Measurements from ENCODE around the gene SAXO1. TPM values are rescaled to one million over a fixed set of nuclear protein-coding genes. Genes with fewer than 3 reads are reported as not detected.

Gene SAXO1
- total RNA-seq, 1 experiment from 2014 or later: not detected

DNA sequence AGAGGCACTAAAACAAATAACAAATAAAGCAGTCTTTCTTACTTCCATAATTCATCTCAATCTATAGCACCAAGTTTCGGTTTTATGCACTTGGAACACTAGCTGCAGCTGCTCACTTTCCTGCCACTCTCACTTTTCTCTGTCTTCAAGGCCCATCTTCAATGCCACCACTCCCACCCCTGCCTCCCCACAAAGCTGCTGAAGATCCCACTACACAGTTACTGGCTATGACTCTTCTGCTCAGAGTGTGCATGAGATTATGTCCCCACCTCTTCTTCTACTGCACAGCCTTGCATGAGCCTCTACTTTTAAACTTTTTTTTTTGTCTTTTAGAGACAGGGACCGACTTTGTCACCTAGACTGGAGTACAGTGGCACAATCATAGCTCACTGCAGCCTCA is 77.4 kb downstream of the SAXO1 start:
- no peak for TF ChIP-seq EZH2 (IDR thresholded peaks at IDR 0.05; ENCODE audit: low read depth)
- TF ChIP-seq, protein P1, sequence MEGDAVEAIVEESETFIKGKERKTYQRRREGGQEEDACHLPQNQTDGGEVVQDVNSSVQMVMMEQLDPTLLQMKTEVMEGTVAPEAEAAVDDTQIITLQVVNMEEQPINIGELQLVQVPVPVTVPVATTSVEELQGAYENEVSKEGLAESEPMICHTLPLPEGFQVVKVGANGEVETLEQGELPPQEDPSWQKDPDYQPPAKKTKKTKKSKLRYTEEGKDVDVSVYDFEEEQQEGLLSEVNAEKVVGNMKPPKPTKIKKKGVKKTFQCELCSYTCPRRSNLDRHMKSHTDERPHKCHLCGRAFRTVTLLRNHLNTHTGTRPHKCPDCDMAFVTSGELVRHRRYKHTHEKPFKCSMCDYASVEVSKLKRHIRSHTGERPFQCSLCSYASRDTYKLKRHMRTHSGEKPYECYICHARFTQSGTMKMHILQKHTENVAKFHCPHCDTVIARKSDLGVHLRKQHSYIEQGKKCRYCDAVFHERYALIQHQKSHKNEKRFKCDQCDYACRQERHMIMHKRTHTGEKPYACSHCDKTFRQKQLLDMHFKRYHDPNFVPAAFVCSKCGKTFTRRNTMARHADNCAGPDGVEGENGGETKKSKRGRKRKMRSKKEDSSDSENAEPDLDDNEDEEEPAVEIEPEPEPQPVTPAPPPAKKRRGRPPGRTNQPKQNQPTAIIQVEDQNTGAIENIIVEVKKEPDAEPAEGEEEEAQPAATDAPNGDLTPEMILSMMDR (conservative IDR thresholded peaks at IDR 0.05): no peak

DNA sequence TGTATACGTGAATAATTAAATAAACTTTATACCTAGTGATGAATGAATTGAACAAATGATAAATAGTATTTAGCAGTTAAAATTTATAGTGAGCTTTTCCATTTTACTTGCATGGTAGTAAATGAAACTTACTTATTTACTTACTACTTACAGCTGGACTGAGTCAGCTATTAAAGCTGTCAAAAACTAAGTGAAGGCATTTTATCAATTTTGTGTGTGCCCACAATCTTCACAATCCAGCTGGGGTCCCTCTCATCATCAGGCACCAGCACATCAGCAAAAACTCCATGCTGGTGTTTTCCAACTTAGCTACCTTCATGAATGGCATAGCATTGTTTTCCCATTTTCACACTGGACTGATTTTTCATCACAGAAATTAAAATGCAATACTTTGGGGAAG is 81.1 kb downstream of the SAXO1 start:
- no peaks in the 10 kb centered on the region for H4K20me1 ChIP-seq (ENCODE audit: insufficient read depth)
- no peak for TF ChIP-seq EZH2 (IDR thresholded peaks at IDR 0.05; ENCODE audit: low read depth)
- TF ChIP-seq, protein P1 (conservative IDR thresholded peaks at IDR 0.05): no peak
- CTCF ChIA-PET: no interaction called here
- no peak for DNase-seq
- no peak overlapping the region for H3K4me3 ChIP-seq
- intact Hi-C loops (cut with micrococcal nuclease; ENCODE audit: unreplicated experiment): no loop called here
- peaks cover 55% of the 10 kb centered on the region for H3K27me3 ChIP-seq (ENCODE audit: insufficient read depth, low read depth)
- no peak overlapping the region for H3K4me2 ChIP-seq
- no peaks in the 10 kb centered on the region for H3F3A ChIP-seq (ENCODE audit: insufficient read depth, low read depth)
- H3K4me1 ChIP-seq (replicated peaks; ENCODE audit: insufficient read depth): no peaks in the 10 kb centered on the region
- BruUV-seq (replicated peaks): no TSS peak
- H3K36me3 ChIP-seq (ENCODE audit: low read depth): no peaks in the 10 kb centered on the region
- H3K79me2 ChIP-seq (ENCODE audit: low read depth): no peaks in the 10 kb centered on the region
- H3K9me2 ChIP-seq (ENCODE audit: insufficient read depth): no peaks in the 10 kb centered on the region
- no peaks in the 10 kb centered on the region for H3K9me3 ChIP-seq (ENCODE audit: insufficient read depth, low read depth)
- no peak overlapping the region for H2AFZ ChIP-seq
- no peak overlapping the region for H3K27ac ChIP-seq
- POLR2A ChIA-PET (ENCODE audit: unreplicated experiment): no interaction called here

More for the DNA sequence above, 77.4 kb downstream of the SAXO1 start:
- Histone ChIP-seq H3K4me3 (no peak overlapping the region), H3K4me2 (no peak overlapping the region), H3K36me3 (ENCODE audit: low read depth) (no peaks in the 10 kb centered on the region), H3K27me3 (ENCODE audit: insufficient read depth, low read depth) (peaks cover 68% of the 10 kb centered on the region), H3K9me3 (ENCODE audit: insufficient read depth, low read depth) (no peaks in the 10 kb centered on the region), H3K9me2 (ENCODE audit: insufficient read depth) (no peaks in the 10 kb centered on the region), H3F3A (ENCODE audit: insufficient read depth, low read depth) (no peaks in the 10 kb centered on the region), H2AFZ (no peak overlapping the region), H3K27ac (no peak overlapping the region), H3K79me2 (ENCODE audit: low read depth) (no peaks in the 10 kb centered on the region), H4K20me1 (ENCODE audit: insufficient read depth) (no peaks in the 10 kb centered on the region), H3K4me1 (replicated peaks; ENCODE audit: insufficient read depth) (no peaks in the 10 kb centered on the region)
- DNase-seq: no peak
- POLR2A ChIA-PET (ENCODE audit: unreplicated experiment): no interaction called here
- CTCF ChIA-PET: no interaction called here
- intact Hi-C loops (cut with micrococcal nuclease; ENCODE audit: unreplicated experiment): no loop called here
- BruUV-seq (replicated peaks): no TSS peak

DNA sequence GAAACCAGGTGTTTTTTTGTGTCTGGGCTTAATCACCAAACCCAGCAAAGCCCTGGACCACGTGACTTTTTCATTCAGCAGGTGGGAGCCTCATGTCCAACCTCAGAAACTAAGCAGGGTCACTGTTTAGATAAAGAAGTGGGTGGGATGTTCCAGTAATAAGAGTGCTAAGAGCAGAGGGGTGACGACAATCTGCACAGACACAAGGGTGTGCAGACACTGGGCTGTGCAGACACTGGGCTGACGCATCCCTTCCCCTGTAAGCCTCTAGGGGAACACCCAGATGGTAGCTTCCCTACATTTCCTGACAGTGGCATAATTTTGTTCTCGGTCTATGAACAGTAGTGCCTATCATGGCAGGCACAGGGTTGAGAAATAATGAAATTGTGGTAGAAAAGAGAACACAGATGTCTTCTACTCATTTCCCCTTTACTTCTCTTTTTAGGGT is 85.1 kb downstream of the SAXO1 start:
- DNase-seq: no peak
- Histone ChIP-seq H3F3A (ENCODE audit: insufficient read depth, low read depth) (no peaks in the 10 kb centered on the region), H3K9me3 (ENCODE audit: insufficient read depth, low read depth) (no peaks in the 10 kb centered on the region), H3K4me3 (no peak overlapping the region), H3K79me2 (ENCODE audit: low read depth) (no peaks in the 10 kb centered on the region), H3K36me3 (ENCODE audit: low read depth) (no peaks in the 10 kb centered on the region), H3K4me1 (replicated peaks; ENCODE audit: insufficient read depth) (no peaks in the 10 kb centered on the region), H3K9me2 (ENCODE audit: insufficient read depth) (no peaks in the 10 kb centered on the region), H3K27ac (no peak overlapping the region), H3K4me2 (no peak overlapping the region), H4K20me1 (ENCODE audit: insufficient read depth) (no peaks in the 10 kb centered on the region), H3K27me3 (ENCODE audit: insufficient read depth, low read depth) (peaks cover 61% of the 10 kb centered on the region), H2AFZ (no peak overlapping the region)
- intact Hi-C loops (cut with micrococcal nuclease; ENCODE audit: unreplicated experiment): no loop called here
- no TSS peak for BruUV-seq (replicated peaks)
- ChIA-PET POLR2A (ENCODE audit: unreplicated experiment) (no interaction called here), CTCF (no interaction called here)
- TF ChIP-seq, protein P1 (conservative IDR thresholded peaks at IDR 0.05): no peak
- TF ChIP-seq EZH2 (IDR thresholded peaks at IDR 0.05; ENCODE audit: low read depth): no peak
